IMR-90 (cell line): ENCODE data around the gene USP4. TPM values are rescaled to one million over a fixed set of nuclear protein-coding genes. Genes with fewer than 3 reads are reported as not detected.

ENCODE experiments used
- ATAC-seq: fragments of 200-7000 bp; cut with Tn5 transposase; 2 replicates; pipeline ENCODE4 v1.9.1; 2020; ENCODE audit warnings: low read depth, mild to moderate bottlenecking, moderate library complexity
- BruUV-seq: library from RNA; stranded (reverse); fragments of 400-500 nt; replicated peaks from 2 replicates; lab custom pipeline; 2021; lab: Mats Ljungman, UMichigan
- CTCF ChIA-PET: fragments of 300-600 bp; formaldehyde crosslinking; extraction: SDS; loops from one replicate; lab custom pipeline; 2021; ENCODE audit warnings: antibody characterized with exemption; lab: Yijun Ruan, JAX
- POLR2A ChIA-PET: fragments of 300-600 bp; sonication (Branson Sonifier 250); formaldehyde crosslinking; loops from one replicate; lab custom pipeline; 2022; ENCODE audit warnings: antibody characterized with exemption; ENCODE audit not compliant: unreplicated experiment; lab: Charles Lee
- DNase-seq: peaks from one replicate; pipeline ENCODE4 v3.0.0; 2013
- H2AFZ ChIP-seq: replicated peaks from 2 replicates; pipeline ENCODE3; 2013; ENCODE audit warnings: low read length, mild to moderate bottlenecking; ENCODE audit not compliant: poor library complexity
- H2AK5ac ChIP-seq: 2 replicates; pipeline ENCODE4 v1.6.1; 2013; ENCODE audit warnings: low read depth, low read length, inconsistent platforms
- H2AK9ac ChIP-seq: replicated peaks from 2 replicates; pipeline ENCODE3; 2013; ENCODE audit warnings: mild to moderate bottlenecking, low read depth, low read length, moderate library complexity; ENCODE audit not compliant: poor library complexity
- H2BK120ac ChIP-seq: 2 replicates; pipeline ENCODE4 v1.6.1; 2013; ENCODE audit warnings: low read depth, low read length, inconsistent platforms
- H2BK15ac ChIP-seq: 3 replicates; pipeline ENCODE4 v1.6.1; 2013; ENCODE audit warnings: low read depth, low read length, inconsistent platforms
- H2BK20ac ChIP-seq: 2 replicates; pipeline ENCODE4 v1.6.1; 2013; ENCODE audit warnings: low read depth, mild to moderate bottlenecking, inconsistent platforms, low read length, moderate library complexity
- H2BK5ac ChIP-seq: 2 replicates; pipeline ENCODE4 v1.6.1; 2013; ENCODE audit warnings: mild to moderate bottlenecking, low read depth, low read length, inconsistent platforms; ENCODE audit not compliant: poor library complexity, severe bottlenecking
- H3K14ac ChIP-seq: replicated peaks from 2 replicates; pipeline ENCODE4 v1.6.1; 2013; ENCODE audit warnings: low read depth, low read length, inconsistent platforms
- H3K18ac ChIP-seq: 2 replicates; pipeline ENCODE4 v1.6.1; 2013; ENCODE audit warnings: low read depth, low read length, control low read depth
- H3K23ac ChIP-seq: 2 replicates; pipeline ENCODE4 v1.6.1; 2013; ENCODE audit warnings: low read depth, low read length, inconsistent platforms
- H3K27ac ChIP-seq: 2 replicates; pipeline ENCODE4 v1.5.1; 2013; ENCODE audit warnings: mild to moderate bottlenecking, control low read depth, low read length; ENCODE audit not compliant: insufficient read depth
- H3K27me3 ChIP-seq: 2 replicates; pipeline ENCODE4 v1.6.1; 2013; ENCODE audit warnings: low read length; ENCODE audit not compliant: control insufficient read depth, insufficient read depth
- H3K36me3 ChIP-seq: 2 replicates; pipeline ENCODE4 v1.6.1; 2013; ENCODE audit warnings: low read length, mixed read lengths; ENCODE audit not compliant: control insufficient read depth, insufficient read depth
- H3K4ac ChIP-seq: 2 replicates; pipeline ENCODE4 v1.6.1; 2013; ENCODE audit warnings: low read depth, low read length, inconsistent platforms
- H3K4me1 ChIP-seq: 2 replicates; pipeline ENCODE4 v1.6.1; 2013; ENCODE audit warnings: low read length, mixed read lengths; ENCODE audit not compliant: control insufficient read depth, insufficient read depth
- H3K4me2 ChIP-seq: 2 replicates; pipeline ENCODE4 v1.6.1; 2013; ENCODE audit warnings: low read depth, mild to moderate bottlenecking, control low read depth, low read length, moderate library complexity
- H3K4me3 ChIP-seq: 2 replicates; pipeline ENCODE4 v1.5.1; 2013; ENCODE audit warnings: low read depth, mild to moderate bottlenecking, control low read depth, low read length, moderate library complexity; ENCODE audit not compliant: insufficient read depth
- H3K56ac ChIP-seq: 2 replicates; pipeline ENCODE4 v1.6.1; 2013; ENCODE audit warnings: low read length, inconsistent platforms; ENCODE audit not compliant: insufficient read depth; ENCODE audit errors: extremely low read depth
- H3K79me1 ChIP-seq, 2 experiments: 2 replicates each; pipeline ENCODE4 v1.6.1; 2013; ENCODE audit warnings: low read length in 2 of 2, inconsistent platforms in 1 of 2, low read depth in 1 of 2
- H3K9ac ChIP-seq: 2 replicates; pipeline ENCODE4 v1.6.1; 2013; ENCODE audit warnings: low read depth, low read length, control low read depth
- H3K9me1 ChIP-seq: 2 replicates; pipeline ENCODE4 v1.6.1; 2013; ENCODE audit warnings: low read length, inconsistent platforms; ENCODE audit not compliant: insufficient read depth
- H3K9me3 ChIP-seq: 2 replicates; pipeline ENCODE4 v1.6.1; 2013; ENCODE audit warnings: low read length; ENCODE audit not compliant: control insufficient read depth, insufficient read depth
- H4K20me1 ChIP-seq: 2 replicates; pipeline ENCODE4 v1.6.1; 2013; ENCODE audit warnings: low read length, inconsistent platforms; ENCODE audit not compliant: insufficient read depth
- H4K5ac ChIP-seq: 2 replicates; pipeline ENCODE4 v1.6.1; 2013; ENCODE audit warnings: mild to moderate bottlenecking, low read depth, low read length, control low read depth
- H4K8ac ChIP-seq, 2 experiments: 2 replicates each; pipeline ENCODE4 v1.6.1; 2013; ENCODE audit warnings: low read depth in 2 of 2, low read length in 2 of 2, control low read depth in 1 of 2, inconsistent platforms in 1 of 2
- H4K91ac ChIP-seq: 2 replicates; pipeline ENCODE4 v1.6.1; 2013; ENCODE audit warnings: low read depth, low read length, inconsistent platforms; ENCODE audit not compliant: insufficient read depth
- CEBPB ChIP-seq: IDR thresholded peaks from 2 replicates; pipeline ENCODE4 v1.6.1; 2012; ENCODE audit warnings: low read depth, low read length, improper control_type of control experiment
- FOS ChIP-seq: fragments of 150-350 bp; IDR thresholded peaks from 2 replicates; pipeline ENCODE4 v1.6.1; 2016; ENCODE audit warnings: low read depth, low read length
- MAZ ChIP-seq: IDR thresholded peaks from 2 replicates; pipeline ENCODE4 v1.6.1; 2012; ENCODE audit warnings: low read depth, mild to moderate bottlenecking, low read length, improper control_type of control experiment, moderate library complexity, borderline replicate concordance
- MXI1 ChIP-seq: IDR thresholded peaks from 2 replicates; pipeline ENCODE4 v1.6.1; 2012; ENCODE audit warnings: low read depth, mild to moderate bottlenecking, low read length, moderate library complexity, borderline replicate concordance
- POLR2A ChIP-seq: IDR thresholded peaks from 2 replicates; pipeline ENCODE4 v1.6.1; 2012; ENCODE audit warnings: mild to moderate bottlenecking, low read depth, low read length
- RAD21 ChIP-seq: IDR thresholded peaks from 2 replicates; pipeline ENCODE4 v1.6.1; 2012; ENCODE audit warnings: low read length, improper control_type of control experiment
- RFX5 ChIP-seq: IDR thresholded peaks from 2 replicates; pipeline ENCODE4 v1.8.0; 2012; ENCODE audit warnings: low read depth, mild to moderate bottlenecking, low read length, moderate library complexity
- WGBS, 2 experiments: methylation state at CpG; one replicate each; pipeline versions ENCODE4 v1.1.5 to v1.1.7; 2013; ENCODE audit warnings: missing lambda C conversion rate in 2 of 2; ENCODE audit not compliant: insufficient read length in 1 of 2; ENCODE audit errors: extremely low coverage in 2 of 2; 5-methylcytosine and 5-hydroxymethylcytosine counted together
- dilution Hi-C: fragments of 300-500 bp; cut with HindIII; formaldehyde crosslinking; loops from one replicate; pipeline ENCODE4 v1.14.3; 2018; ENCODE audit warnings: low sequenced_read_pairs; ENCODE audit not compliant: unreplicated experiment
- in situ Hi-C: fragments of 300-500 bp; cut with MboI; formaldehyde crosslinking; loops from 3 replicates; pipeline ENCODE4 v1.14.3; 2019; ENCODE audit warnings: low sequenced_read_pairs, inconsistent platforms, mixed read lengths
- intact Hi-C: fragments of 100-400 bp; cut with micrococcal nuclease; formaldehyde crosslinking; loops from 2 replicates; pipeline ENCODE4 v1.10.0; 2022
- polyA plus RNA-seq, 3 experiments: library from polyadenylated mRNA; depleted of rRNA; stranded (reverse); fragments of >200 nt; gene quantifications; 2 replicates each; pipeline ENCODE4 v1.2.3, GENCODE V29; 2012; ENCODE audit warnings: low replicate concordance in 1 of 3
- total RNA-seq: library from RNA; depleted of rRNA; stranded (reverse); fragments of >200 nt; gene quantifications from 2 replicates; pipeline ENCODE4 v1.2.3, GENCODE V29; 2012

The USP4 gene
- total and polyA plus RNA-seq, 2 of the 4 experiments (the other 2 are of a cell fraction), result 29.9 to 42.3 TPM

DNA sequence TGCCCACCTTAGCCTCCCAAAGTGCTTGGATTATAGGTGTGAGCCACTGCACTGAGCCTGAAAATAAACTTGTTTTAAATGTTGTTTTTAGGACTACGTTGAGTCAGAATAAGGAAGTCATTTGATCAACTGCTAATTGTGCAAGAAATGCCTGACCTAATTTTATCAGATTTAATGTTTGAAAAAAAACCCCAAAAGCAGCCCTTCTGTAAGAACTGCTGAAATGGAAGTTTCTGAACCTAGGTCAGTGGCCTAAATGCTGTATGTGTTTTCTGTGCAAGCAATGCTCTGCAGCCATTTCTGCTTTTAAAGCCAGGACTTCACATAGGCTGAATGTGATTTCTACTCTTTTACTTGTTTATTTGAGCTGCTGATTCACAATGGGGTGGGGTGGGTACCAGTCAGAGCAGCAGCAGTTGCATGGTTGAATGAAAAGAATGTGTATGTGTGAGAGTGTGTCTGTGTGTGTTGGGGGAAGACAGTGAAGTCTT is 11.7 kb upstream of the USP4 start:
- peak overlapping the region; percentile 11; the same call in 1 of the 2 replicates for H3K23ac ChIP-seq
- intact Hi-C loops, result loop anchor here (1.0 kb wide), 1 partner anchor 28 kb away; no protein-coding TSS in a partner anchor
- peak overlapping the region; percentile 62 for H2BK120ac ChIP-seq
- no TSS peak for BruUV-seq
- peaks cover 18% of the 10 kb centered on the region; the same call in 1 of the 2 replicates for H3K9me1 ChIP-seq
- H2BK15ac ChIP-seq, result peak overlapping the region; percentile 5; the same call in 1 of the 3 replicates
- H2BK20ac ChIP-seq, result peak overlapping the region; percentile 59; the same call in 1 of the 2 replicates
- peak overlapping the region; percentile 48 for H3K4me2 ChIP-seq
- no CpG with 5 or more reads among the region's 1 CpG for WGBS, 2 experiments
- H3K27me3 ChIP-seq, result no peaks in the 10 kb centered on the region
- H3K14ac ChIP-seq, result peak overlapping the region; percentile 58; the same call in 1 of the 2 replicates
- H4K5ac ChIP-seq, result peak overlapping the region; percentile 43
- H3K4me1 ChIP-seq, result peaks cover 20% of the 10 kb centered on the region
- peaks cover 15% of the 10 kb centered on the region; the same call in 1 of the 2 replicates for H4K20me1 ChIP-seq
- peak overlapping the region; percentile 44; the same call in 1 of the 2 replicates for H3K56ac ChIP-seq
- H3K9me3 ChIP-seq, result no peaks in the 10 kb centered on the region
- ChIA-PET POLR2A (interaction anchor here (1.1 to 2.3 kb wide), 2 partner anchors 11 to 60 kb away, joined by 3 to 9 read pairs; partner anchors contain the start of genes RHOA, TCTA and USP4), CTCF (interaction anchor here (0.7 to 1.0 kb wide), 2 partner anchors 8 to 78 kb away, joined by 3 read pairs; partner anchors contain the start of gene NICN1)
- H3K79me1 ChIP-seq, result peaks cover 9 to 46% of the 10 kb centered on the region in 2 experiments
- peak overlapping the region; percentile 21 for H3K18ac ChIP-seq
- no peak overlapping the region for H2AK9ac ChIP-seq
- dilution Hi-C loops, result no loop called here
- H3K4me3 ChIP-seq, result no peak overlapping the region
- in situ Hi-C loops, result loop anchor here (5.0 kb wide), 1 partner anchor 61 kb away; the partner anchor contains the start of genes RHOA and TCTA
- peak overlapping the region; percentile 88 for H2BK5ac ChIP-seq
- no peak overlapping the region; the same call in 1 of the 2 replicates for H3K9ac ChIP-seq
- no peak overlapping the region for H2AFZ ChIP-seq
- H4K91ac ChIP-seq, result peak overlapping the region; percentile 62
- peak overlapping the region in 1 of 2 experiments; percentile 50; a peak in 3 of 4 replicates for H4K8ac ChIP-seq
- peak overlapping the region; percentile 68 for H3K4ac ChIP-seq
- peak; percentile 15; the same call in 1 of the 2 replicates for TF ChIP-seq MXI1
- peak; percentile 8; the same call in 1 of the 2 replicates for TF ChIP-seq RAD21
- TF ChIP-seq FOS, result peak; percentile 77
- TF ChIP-seq MAZ, result peak; percentile 69; the same call in 1 of the 2 replicates
- peak; percentile 77 for TF ChIP-seq CEBPB
- TF ChIP-seq POLR2A, result no peak
- no peak for TF ChIP-seq RFX5
- DNase-seq, result peak; percentile 94
- peak overlapping the region; percentile 18; the same call in 1 of the 2 replicates for H2AK5ac ChIP-seq
- peaks cover 11% of the 10 kb centered on the region for H3K36me3 ChIP-seq
- peak; percentile 88 for ATAC-seq
- H3K27ac ChIP-seq, result peak overlapping the region; percentile 88
